Measurements from ENCODE around the gene GPR108.
"Not testable (repeated sequence)": the region's sequence is repeated elsewhere in the genome, so short reads cannot be mapped to it uniquely, and the experiment has no call there.

The GPR108 gene

GRCh38 chr19:6718741-6719539 lies 18.4 kb downstream of the GPR108 start:
- DNase-seq: no peak

- DNase-seq: no peak
These were observed 19.2 kb downstream of the GPR108 start for GRCh38 chr19:6718111-6718740.

- no peak for DNase-seq
These were observed 19.9 kb downstream of the GPR108 start for GRCh38 chr19:6717441-6717971.

- DNase-seq: no peak
These were observed 20.3 kb downstream of the GPR108 start for GRCh38 chr19:6717036-6717435.

GRCh38 chr19:6716610-6716970 lies 20.8 kb downstream of the GPR108 start:
- no peak for DNase-seq

- DNase-seq: no peak
These were observed 22.4 kb downstream of the GPR108 start for GRCh38 chr19:6714749-6715555.

- DNase-seq: no peak
These were observed 23.3 kb downstream of the GPR108 start for GRCh38 chr19:6713773-6714692.

GRCh38 chr19:6712692-6713670 lies 24.4 kb downstream of the GPR108 start:
- DNase-seq: no peak

- no peak for DNase-seq
These were observed 25.1 kb downstream of the GPR108 start for GRCh38 chr19:6712231-6712630.

GRCh38 chr19:6711605-6712004 lies 25.8 kb downstream of the GPR108 start:
- DNase-seq: no peak

GRCh38 chr19:6711078-6711361 lies 26.4 kb downstream of the GPR108 start:
- DNase-seq: no peak

GRCh38 chr19:6710273-6711077 lies 26.9 kb downstream of the GPR108 start:
- peak; percentile 22 for DNase-seq

- DNase-seq: no peak
These were observed 27.8 kb downstream of the GPR108 start for GRCh38 chr19:6709549-6709948.

GRCh38 chr19:6708913-6709312 lies 28.5 kb downstream of the GPR108 start:
- not testable (repeated sequence) for DNase-seq

- DNase-seq: no peak
These were observed 29.0 kb downstream of the GPR108 start for GRCh38 chr19:6708346-6708745.

GRCh38 chr19:6707658-6708018 lies 29.7 kb downstream of the GPR108 start:
- DNase-seq: no peak

- DNase-seq: no peak
These were observed 30.2 kb downstream of the GPR108 start for GRCh38 chr19:6707011-6707657.

GRCh38 chr19:6706633-6706958 lies 30.8 kb downstream of the GPR108 start:
- DNase-seq: no peak

- DNase-seq: no peak
These were observed 31.3 kb downstream of the GPR108 start for GRCh38 chr19:6705931-6706632.

Measured in CD4-positive, alpha-beta T cell treated with Interleukin-6 for 4 hours (primary cell).